ENCODE measurements around the gene RBFOX2. TPM values are rescaled to one million over a fixed set of nuclear protein-coding genes. Genes with fewer than 3 reads are reported as not detected.

The RBFOX2 gene
- total RNA-seq, 4 donors from 2014 or later = 103 to 139 (median 108) TPM

DNA sequence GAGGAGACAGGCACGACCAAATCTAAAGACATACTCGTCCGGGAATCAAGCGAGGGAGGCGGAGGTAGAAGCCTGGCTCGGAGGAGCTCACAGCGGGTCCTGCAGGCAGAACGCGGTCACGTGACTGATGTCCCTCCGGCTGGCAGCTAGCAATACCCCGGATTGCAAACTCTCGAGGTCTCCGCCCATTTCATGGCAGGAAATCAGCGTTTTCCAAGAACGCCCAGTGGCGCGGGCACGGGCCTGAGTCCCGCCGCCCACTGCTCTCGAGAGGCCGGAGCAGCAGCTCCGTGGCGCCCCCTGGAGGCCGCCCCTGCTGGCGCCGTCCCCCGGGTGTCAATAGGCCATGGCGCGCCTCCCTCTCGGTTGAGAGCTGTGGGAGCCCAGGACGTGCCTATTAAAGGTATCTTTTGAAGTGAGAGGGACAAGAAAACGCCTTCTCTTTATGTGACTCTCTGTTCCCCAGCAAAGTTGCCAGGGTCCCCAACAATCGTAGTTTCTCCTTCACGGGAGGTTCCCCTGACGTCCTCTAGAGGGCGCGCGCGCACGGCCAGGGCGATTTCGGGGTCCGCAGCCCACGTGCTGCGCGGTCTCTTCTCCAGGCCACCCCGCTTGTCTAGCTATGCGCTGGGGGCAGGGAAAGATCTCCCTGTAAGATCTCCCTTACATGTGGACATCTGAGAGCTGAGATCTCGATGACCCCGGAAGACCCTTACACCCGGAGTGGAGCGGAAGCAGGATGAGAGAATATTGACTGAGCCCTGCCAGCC is 37.3 kb upstream of the RBFOX2 start:
- Histone ChIP-seq H3K27ac (peak overlapping the region; percentile 73 to 93 (median 87)), H3K9me3 (no peaks in the 10 kb centered on the region), H3K36me3 (no peaks in the 10 kb centered on the region), H3K27me3 (no peaks in the 10 kb centered on the region), H3K4me3 (replicated peaks in 1 of 3) (peak overlapping the region in 2 of 3 donors; percentile 4 to 43), H3K4me1 (no peaks in the 10 kb centered on the region)
- peak; percentile 97 for DNase-seq
- peak in 1 of 2 donors; percentile 75 for TF ChIP-seq POLR2A (IDR thresholded peaks at IDR 0.05)
- TF ChIP-seq, protein P1, sequence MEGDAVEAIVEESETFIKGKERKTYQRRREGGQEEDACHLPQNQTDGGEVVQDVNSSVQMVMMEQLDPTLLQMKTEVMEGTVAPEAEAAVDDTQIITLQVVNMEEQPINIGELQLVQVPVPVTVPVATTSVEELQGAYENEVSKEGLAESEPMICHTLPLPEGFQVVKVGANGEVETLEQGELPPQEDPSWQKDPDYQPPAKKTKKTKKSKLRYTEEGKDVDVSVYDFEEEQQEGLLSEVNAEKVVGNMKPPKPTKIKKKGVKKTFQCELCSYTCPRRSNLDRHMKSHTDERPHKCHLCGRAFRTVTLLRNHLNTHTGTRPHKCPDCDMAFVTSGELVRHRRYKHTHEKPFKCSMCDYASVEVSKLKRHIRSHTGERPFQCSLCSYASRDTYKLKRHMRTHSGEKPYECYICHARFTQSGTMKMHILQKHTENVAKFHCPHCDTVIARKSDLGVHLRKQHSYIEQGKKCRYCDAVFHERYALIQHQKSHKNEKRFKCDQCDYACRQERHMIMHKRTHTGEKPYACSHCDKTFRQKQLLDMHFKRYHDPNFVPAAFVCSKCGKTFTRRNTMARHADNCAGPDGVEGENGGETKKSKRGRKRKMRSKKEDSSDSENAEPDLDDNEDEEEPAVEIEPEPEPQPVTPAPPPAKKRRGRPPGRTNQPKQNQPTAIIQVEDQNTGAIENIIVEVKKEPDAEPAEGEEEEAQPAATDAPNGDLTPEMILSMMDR (IDR thresholded peaks at IDR 0.05) = peak; percentile 98 to 100 (median 100)
- intact Hi-C loops (cut with DNase I) = loop anchor here (5.0 to 10.0 kb wide), 2 partner anchors 56 to 431 kb away; no protein-coding TSS in a partner anchor
- 3 to 6% methylated on average over 14 to 25 of the region's 54 CpGs for WGBS, 2 donors

DNA sequence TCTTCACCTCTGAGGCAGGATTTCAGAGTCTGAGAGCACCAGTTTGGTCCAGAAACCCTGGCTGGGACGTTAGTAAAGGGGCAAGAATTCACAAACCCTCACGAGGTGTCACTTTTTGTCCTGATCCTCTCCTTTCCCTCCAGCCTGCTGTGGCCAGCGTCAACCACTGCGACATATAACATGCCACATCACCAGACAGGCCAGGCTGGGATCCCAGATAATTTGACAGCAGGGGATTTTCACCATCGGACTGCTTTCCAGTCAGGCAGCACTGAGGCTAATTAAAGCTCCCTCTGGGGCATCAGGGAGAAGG is 36.8 kb upstream of the RBFOX2 start:
- intact Hi-C loops (cut with DNase I) = loop anchor here (5.0 to 10.0 kb wide), 2 partner anchors 57 to 431 kb away; no protein-coding TSS in a partner anchor
- no peak for TF ChIP-seq POLR2A (IDR thresholded peaks at IDR 0.05)
- TF ChIP-seq, protein P1 (IDR thresholded peaks at IDR 0.05) = no peak
- H3K36me3 ChIP-seq = no peaks in the 10 kb centered on the region
- no peaks in the 10 kb centered on the region for H3K9me3 ChIP-seq
- peak overlapping the region; percentile 73 to 93 (median 87) for H3K27ac ChIP-seq
- no peaks in the 10 kb centered on the region for H3K27me3 ChIP-seq
- H3K4me3 ChIP-seq (replicated peaks in 1 of 3) = peak overlapping the region in 2 of 3 donors; percentile 4 to 43
- H3K4me1 ChIP-seq = no peaks in the 10 kb centered on the region
- no peak for DNase-seq
- 7 to 12% methylated on average over 5 of the region's 5 CpGs for WGBS, 2 donors

DNA sequence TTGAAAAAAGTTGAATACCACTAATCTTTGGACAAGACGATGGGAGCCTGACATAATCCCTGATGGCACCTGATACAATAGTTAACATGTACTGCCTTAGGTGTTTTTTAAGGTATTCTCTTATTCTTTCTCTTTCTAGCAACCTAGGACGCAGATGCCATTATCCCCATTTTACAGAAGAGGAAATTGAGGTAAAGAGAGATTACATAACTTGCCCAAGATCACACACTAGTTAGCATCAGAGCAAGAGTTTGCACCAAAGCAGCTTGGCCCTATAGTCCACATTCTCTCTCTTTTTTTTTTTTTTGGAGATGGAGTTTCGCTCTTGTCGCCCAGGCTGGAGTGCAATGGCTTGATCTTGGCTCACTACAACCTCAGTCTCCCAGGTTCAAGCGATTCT is 35.7 kb upstream of the RBFOX2 start:
- WGBS, 2 donors = 97% methylated on average over 5 of the region's 5 CpGs
- Histone ChIP-seq H3K27ac (no peak overlapping the region), H3K9me3 (no peaks in the 10 kb centered on the region), H3K4me1 (no peaks in the 10 kb centered on the region), H3K27me3 (no peaks in the 10 kb centered on the region), H3K4me3 (replicated peaks in 1 of 3) (no peak overlapping the region), H3K36me3 (no peaks in the 10 kb centered on the region)
- intact Hi-C loops (cut with DNase I) = loop anchor here (10.0 kb wide), 1 partner anchor 430 kb away; no protein-coding TSS in a partner anchor
- no peak for DNase-seq
- no peak for TF ChIP-seq POLR2A (IDR thresholded peaks at IDR 0.05)
- TF ChIP-seq, protein P1 (IDR thresholded peaks at IDR 0.05) = no peak

DNA sequence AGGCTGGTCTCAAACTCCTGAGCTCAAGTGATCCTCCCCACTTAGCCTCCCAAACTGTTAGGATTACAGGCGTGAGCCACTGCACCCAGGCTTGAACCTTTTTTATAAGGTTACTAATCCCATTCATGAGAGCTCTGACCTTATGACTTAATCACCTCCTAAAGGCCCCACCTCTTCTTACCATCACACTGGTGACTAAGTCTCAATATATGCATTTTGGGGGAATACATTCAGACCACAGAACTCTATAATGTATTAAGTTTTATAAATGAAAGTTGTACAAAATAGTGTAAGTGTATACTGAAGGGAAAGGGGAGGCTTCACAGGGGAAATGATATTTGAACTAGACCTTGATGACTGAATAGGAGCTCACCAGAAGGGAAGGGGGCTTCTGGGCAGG is 28.4 kb upstream of the RBFOX2 start:
- Histone ChIP-seq H3K4me1 (no peaks in the 10 kb centered on the region), H3K36me3 (no peaks in the 10 kb centered on the region), H3K27ac (no peak overlapping the region), H3K4me3 (replicated peaks in 1 of 3) (no peak overlapping the region), H3K9me3 (no peaks in the 10 kb centered on the region), H3K27me3 (no peaks in the 10 kb centered on the region)
- 89 to 97% methylated on average over 1 of the region's 1 CpG for WGBS, 2 donors
- TF ChIP-seq, protein P1 (IDR thresholded peaks at IDR 0.05) = no peak
- TF ChIP-seq POLR2A (IDR thresholded peaks at IDR 0.05) = no peak
- no peak for DNase-seq
- intact Hi-C loops (cut with DNase I) = no loop called here
